T-cell (primary cell): ENCODE measurements around the gene NAGS. TPM values are rescaled to one million over a fixed set of nuclear protein-coding genes. Genes with fewer than 3 reads are reported as not detected.
"Not testable (repeated sequence)": the region's sequence is repeated elsewhere in the genome, so short reads cannot be mapped to it uniquely, and the experiment has no call there.

Experiments used
- ATAC-seq, 4 experiments: fragments of 200-7000 bp in 3 of 4; fragments of 150-1000 bp in 1 of 4; cut with Tn5 transposase; replicated peaks in 1 of 4; 1 replicate in 3 of 4; 2 replicates in 1 of 4; pipeline ENCODE4 v1.10.0; 2021; ENCODE audit warnings: moderate library complexity in 3 of 4, mild to moderate bottlenecking in 2 of 4, moderate number of reproducible peaks in 1 of 4
- CTCF ChIA-PET, 2 donors: fragments of 300-600 bp; sonication (Branson Sonifier 250); formaldehyde crosslinking; loops; one replicate each; lab custom pipeline; 2022; ENCODE audit warnings: antibody characterized with exemption in 2 of 2; lab: Charles Lee
- POLR2A ChIA-PET, 2 donors: fragments of 300-600 bp; sonication (Branson Sonifier 250); formaldehyde crosslinking; loops; one replicate each; lab custom pipeline; 2022; ENCODE audit warnings: antibody characterized with exemption in 2 of 2; lab: Charles Lee
- DNase-seq, 35 experiments: peaks; one replicate each; pipeline versions ENCODE4 v3.0.0 to v3.0.0-alpha.2; 2013 to 2023
- H3K27ac ChIP-seq: one replicate; pipeline ENCODE4 v1.5.1; 2013; ENCODE audit warnings: low read length
- H3K27me3 ChIP-seq, 2 experiments: replicated peaks in 1 of 2; 1 replicate in 1 of 2; 2 replicates in 1 of 2; pipeline versions ENCODE4 v1.6.1 to v1.7.0; 2013; ENCODE audit warnings: low read length in 1 of 2, mixed read lengths in 1 of 2; ENCODE audit not compliant: control insufficient read depth in 2 of 2, insufficient read depth in 2 of 2; ENCODE audit errors: extremely low read depth in 1 of 2
- H3K36me3 ChIP-seq, 2 donors: 1 replicate in 1 of 2; 2 replicates in 1 of 2; pipeline versions ENCODE4 v1.6.1 to v1.7.0; 2013; ENCODE audit warnings: low read length in 1 of 2; ENCODE audit not compliant: control insufficient read depth in 2 of 2, insufficient read depth in 1 of 2; ENCODE audit errors: extremely low read depth in 1 of 2
- H3K4me1 ChIP-seq, 2 experiments: 1 replicate in 1 of 2; 2 replicates in 1 of 2; pipeline versions ENCODE4 v1.6.1 to v1.7.0; 2013; ENCODE audit warnings: low read length in 2 of 2, mixed read lengths in 1 of 2; ENCODE audit not compliant: insufficient read depth in 2 of 2, control insufficient read depth in 1 of 2; ENCODE audit errors: extremely low read depth in 1 of 2
- H3K4me3 ChIP-seq, 2 donors: 1 replicate in 1 of 2; 2 replicates in 1 of 2; pipeline versions ENCODE4 v1.5.1 to v1.7.0; 2013; ENCODE audit warnings: mild to moderate bottlenecking in 2 of 2, low read length in 1 of 2, moderate library complexity in 1 of 2; ENCODE audit not compliant: control insufficient read depth in 1 of 2; ENCODE audit errors: extremely low read depth in 1 of 2
- H3K9me3 ChIP-seq: 2 replicates; pipeline ENCODE4 v1.7.0; 2013
- H3K27ac Mint-ChIP-seq, 2 donors: one replicate each; pipeline ENCODE4 v1.8.0; 2020 to 2021; ENCODE audit warnings: mild to moderate bottlenecking in 2 of 2, mixed read lengths in 2 of 2
- H3K27me3 Mint-ChIP-seq, 2 donors: one replicate each; pipeline ENCODE4 v1.8.0; 2021 to 2022; ENCODE audit warnings: mixed read lengths in 2 of 2
- H3K36me3 Mint-ChIP-seq: one replicate; pipeline ENCODE4 v1.8.0; 2021; ENCODE audit warnings: mixed read lengths
- H3K4me1 Mint-ChIP-seq, 3 donors: one replicate each; pipeline ENCODE4 v1.8.0; 2020 to 2022; ENCODE audit warnings: mixed read lengths in 3 of 3, mild to moderate bottlenecking in 1 of 3
- H3K4me3 Mint-ChIP-seq, 3 donors: one replicate each; pipeline ENCODE4 v1.8.0; 2020 to 2022; ENCODE audit warnings: mild to moderate bottlenecking in 3 of 3, mixed read lengths in 3 of 3, moderate library complexity in 3 of 3
- H3K9me3 Mint-ChIP-seq, 3 donors: one replicate each; pipeline ENCODE4 v1.8.0; 2020 to 2022; ENCODE audit warnings: mixed read lengths in 3 of 3
- WGBS: methylation state at CpG from one replicate; pipeline ENCODE4 v1.1.5; 2013; ENCODE audit warnings: missing lambda C conversion rate; ENCODE audit not compliant: insufficient coverage; 5-methylcytosine and 5-hydroxymethylcytosine counted together
- total RNA-seq, 35 experiments: library from RNA in 6 of 35; stranded (reverse) in 6 of 35; fragments of 120-200 nt in 1 of 35; gene quantifications; one replicate each; pipeline versions ENCODE4 v1.2.1 to v1.2.4 and lab custom pipeline; 2013 to 2026

Gene NAGS
- total RNA-seq, 5 donors from 2014 or later (not counting 1 experiment from before 2014, with no cell fraction given): 0.35 to 2.4 (median 1.8) TPM

- no peaks in the 10 kb centered on the region for H3K36me3 Mint-ChIP-seq
- H3K9me3 ChIP-seq: no peaks in the 10 kb centered on the region
- ATAC-seq (no peak), DNase-seq (no peak)
- ChIA-PET POLR2A (no interaction called here), CTCF (no interaction called here)
- no peaks in the 10 kb centered on the region for H3K4me1 ChIP-seq
- no peak overlapping the region for H3K27ac ChIP-seq
- no peaks in the 10 kb centered on the region for H3K36me3 ChIP-seq
- H3K4me3 ChIP-seq: no peak overlapping the region
- peaks cover 0 to 25% of the 10 kb centered on the region in 2 donors for H3K27me3 Mint-ChIP-seq
- no peaks in the 10 kb centered on the region for H3K4me1 Mint-ChIP-seq
- 44% methylated on average over 5 of the region's 7 CpGs for WGBS
- H3K9me3 Mint-ChIP-seq: no peaks in the 10 kb centered on the region
- H3K27me3 ChIP-seq: peaks cover 0 to 13% of the 10 kb centered on the region in 2 experiments
- H3K27ac Mint-ChIP-seq: no peak overlapping the region
- no peak overlapping the region for H3K4me3 Mint-ChIP-seq
These were observed 41.9 kb upstream of the NAGS start for GRCh38 chr17:43962479-43962878.

- CTCF ChIA-PET: no interaction called here
- H3K4me3 ChIP-seq: no peak overlapping the region
- H3K9me3 ChIP-seq: no peaks in the 10 kb centered on the region
- H3K36me3 ChIP-seq: no peaks in the 10 kb centered on the region
- Mint-ChIP-seq H3K27ac (no peak overlapping the region), H3K4me3 (no peak overlapping the region), H3K36me3 (no peaks in the 10 kb centered on the region), H3K27me3 (peaks cover 0 to 20% of the 10 kb centered on the region in 2 donors), H3K4me1 (no peaks in the 10 kb centered on the region), H3K9me3 (no peaks in the 10 kb centered on the region)
- WGBS: 83% methylated on average over 1 of the region's 3 CpGs
- H3K27me3 ChIP-seq: peaks cover 0 to 8% of the 10 kb centered on the region in 2 experiments
- ATAC-seq (no peak), DNase-seq (no peak)
- POLR2A ChIA-PET: no interaction called here
- H3K4me1 ChIP-seq: no peaks in the 10 kb centered on the region
- H3K27ac ChIP-seq: no peak overlapping the region
These were observed 38.1 kb upstream of the NAGS start for GRCh38 chr17:43966276-43966675.

GRCh38 chr17:43967251-43967875 lies 37.1 kb upstream of the NAGS start:
- peaks cover 0 to 6% (median 5%) of the 10 kb centered on the region in 3 donors for H3K4me1 Mint-ChIP-seq

GRCh38 chr17:43970366-43970765 lies 34.1 kb upstream of the NAGS start:
- Histone ChIP-seq H3K27ac (no peak overlapping the region), H3K4me3 (no peak overlapping the region), H3K36me3 (no peaks in the 10 kb centered on the region), H3K4me1 (no peaks in the 10 kb centered on the region), H3K9me3 (no peaks in the 10 kb centered on the region), H3K27me3 (peaks cover 0 to 17% of the 10 kb centered on the region in 2 experiments)
- ChIA-PET POLR2A (interaction anchor here in 1 of 2 donors (0.6 kb wide), 1 partner anchor 74 kb away, joined by 3 read pairs; no protein-coding TSS in a partner anchor), CTCF (no interaction called here)
- peaks cover 0 to 6% (median 5%) of the 10 kb centered on the region in 3 donors for H3K4me1 Mint-ChIP-seq
- ATAC-seq: no peak
- H3K27ac Mint-ChIP-seq: no peak overlapping the region
- no peak for DNase-seq
- peaks cover 4 to 11% of the 10 kb centered on the region in 2 donors for H3K27me3 Mint-ChIP-seq
- WGBS: 14% methylated on average over 1 of the region's 4 CpGs
- H3K4me3 Mint-ChIP-seq: no peak overlapping the region
- no peaks in the 10 kb centered on the region for H3K9me3 Mint-ChIP-seq
- no peaks in the 10 kb centered on the region for H3K36me3 Mint-ChIP-seq

More at GRCh38 chr17:43967251-43967875, 37.1 kb upstream of the NAGS start:
- H3K9me3 Mint-ChIP-seq: no peaks in the 10 kb centered on the region
- no peak overlapping the region for H3K27ac Mint-ChIP-seq
- Histone ChIP-seq H3K4me1 (no peaks in the 10 kb centered on the region), H3K36me3 (no peaks in the 10 kb centered on the region), H3K27ac (no peak overlapping the region), H3K9me3 (no peaks in the 10 kb centered on the region), H3K4me3 (no peak overlapping the region), H3K27me3 (peaks cover 0 to 6% of the 10 kb centered on the region in 2 experiments)
- 71% methylated on average over 5 of the region's 9 CpGs for WGBS
- DNase-seq (no peak), ATAC-seq (no peak)
- CTCF ChIA-PET: no interaction called here
- no peak overlapping the region for H3K4me3 Mint-ChIP-seq
- no peaks in the 10 kb centered on the region for H3K36me3 Mint-ChIP-seq
- POLR2A ChIA-PET: interaction anchor here in 1 of 2 donors (0.6 to 0.7 kb wide), 2 partner anchors 322 to 959 kb away, joined by 3 read pairs; no protein-coding TSS in a partner anchor
- H3K27me3 Mint-ChIP-seq: peaks cover 0 to 11% of the 10 kb centered on the region in 2 donors

- H3K36me3 Mint-ChIP-seq, H3K27me3 Mint-ChIP-seq, H3K4me1 ChIP-seq, H3K9me3 ChIP-seq, POLR2A ChIA-PET, H3K27ac ChIP-seq, DNase-seq, H3K4me1 Mint-ChIP-seq, H3K9me3 Mint-ChIP-seq, H3K4me3 ChIP-seq, H3K36me3 ChIP-seq, H3K4me3 Mint-ChIP-seq, H3K27ac Mint-ChIP-seq: not testable (repeated sequence)
- CTCF ChIA-PET: interaction anchor here in 1 of 2 donors (0.6 to 0.7 kb wide), 2 partner anchors 22 to 25 kb away, joined by 3 to 7 read pairs; no protein-coding TSS in a partner anchor
- no CpG with 5 or more reads among the region's 2 CpGs for whole genome bisulfite sequencing
- peaks cover 0 to 19% of the 10 kb centered on the region in 2 experiments for H3K27me3 ChIP-seq
- ATAC-seq: peak in 1 of 4 experiments; percentile 55
These were observed 33.0 kb upstream of the NAGS start for GRCh38 chr17:43971436-43971835.

- H3K9me3 ChIP-seq, H3K4me3 Mint-ChIP-seq, H3K9me3 Mint-ChIP-seq, CTCF ChIA-PET, H3K36me3 Mint-ChIP-seq, POLR2A ChIA-PET, H3K4me1 ChIP-seq, H3K4me1 Mint-ChIP-seq, H3K36me3 ChIP-seq, ATAC-seq, H3K27ac Mint-ChIP-seq, H3K4me3 ChIP-seq, DNase-seq, H3K27me3 Mint-ChIP-seq, H3K27ac ChIP-seq: not testable (repeated sequence)
- peaks cover 0 to 26% of the 10 kb centered on the region in 2 experiments for H3K27me3 ChIP-seq
- 89% methylated on average over 9 of the region's 22 CpGs for WGBS
These were observed 31.8 kb upstream of the NAGS start for GRCh38 chr17:43972444-43973212.
